GM04503 (cell line): ENCODE measurements around the gene FMOD.
A peak's percentile ranks its signal among the peaks of the same experiment; 100 is the strongest.

Experiments
- DNase-seq: peaks from one replicate; pipeline ENCODE4 v3.0.0-alpha.2; 2012; ENCODE audit warnings: low read depth

FMOD gene

DNA sequence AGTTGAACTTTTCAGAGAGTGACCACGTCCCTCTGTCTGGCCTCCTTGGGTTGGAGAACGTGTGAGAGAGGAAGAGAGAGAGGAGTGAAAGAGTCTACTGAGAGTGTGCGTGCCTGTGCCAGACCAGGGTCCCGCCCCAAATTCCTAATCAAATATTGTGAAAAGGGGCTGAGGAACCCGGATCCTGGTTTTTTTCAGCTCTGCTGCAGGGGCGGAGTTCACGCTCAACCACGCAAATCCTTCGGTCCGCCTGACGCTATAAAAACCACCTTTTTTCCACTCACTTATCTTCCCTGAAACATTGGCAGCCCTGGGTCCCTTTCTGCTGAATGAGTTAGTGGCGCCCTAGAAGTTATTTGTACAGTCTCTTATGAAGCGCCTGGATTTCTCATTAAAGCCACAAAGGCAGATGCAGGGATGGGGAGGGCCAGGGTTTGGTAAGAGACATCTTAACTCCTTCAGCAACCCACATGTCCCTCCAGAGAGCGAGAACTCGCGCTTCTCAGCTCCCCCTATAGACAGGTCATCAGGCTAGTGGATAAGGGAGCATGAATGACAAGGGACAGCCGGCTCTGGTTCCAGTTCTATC, at the start of gene FMOD:
TSS of gene FMOD (minus strand) at position 86 of the 589 bp plus-strand sequence. CDS start 2,852 bp downstream, outside the sequence.
- DNase-seq: peak; percentile 15

- DNase-seq: no peak
Observed at GRCh38 chr1:203396595-203397194, 45.8 kb upstream of the FMOD start.

DNA sequence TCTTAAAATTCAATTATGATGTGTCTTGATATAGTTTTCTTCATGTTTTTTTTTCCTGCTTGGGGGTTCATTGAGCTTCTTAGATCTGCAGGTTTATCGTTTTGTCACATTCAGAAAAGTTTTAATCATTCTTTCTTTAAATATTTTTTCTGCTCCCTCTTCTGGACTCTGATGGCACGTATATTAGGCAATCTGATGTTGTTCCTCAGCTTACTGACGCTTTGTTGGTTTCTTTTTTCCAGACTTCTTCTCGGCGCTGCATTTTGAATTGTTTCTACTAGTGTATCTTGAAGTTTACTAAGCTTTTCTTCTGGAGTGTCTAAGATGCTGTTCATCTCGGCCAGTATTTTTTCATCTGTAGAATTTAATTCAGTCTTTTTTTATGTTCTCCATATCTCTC, 44.8 kb upstream of the FMOD start:
- no peak for DNase-seq

GRCh38 chr1:203390298-203390697, 39.4 kb upstream of the FMOD start:
- DNase-seq: no peak

DNA sequence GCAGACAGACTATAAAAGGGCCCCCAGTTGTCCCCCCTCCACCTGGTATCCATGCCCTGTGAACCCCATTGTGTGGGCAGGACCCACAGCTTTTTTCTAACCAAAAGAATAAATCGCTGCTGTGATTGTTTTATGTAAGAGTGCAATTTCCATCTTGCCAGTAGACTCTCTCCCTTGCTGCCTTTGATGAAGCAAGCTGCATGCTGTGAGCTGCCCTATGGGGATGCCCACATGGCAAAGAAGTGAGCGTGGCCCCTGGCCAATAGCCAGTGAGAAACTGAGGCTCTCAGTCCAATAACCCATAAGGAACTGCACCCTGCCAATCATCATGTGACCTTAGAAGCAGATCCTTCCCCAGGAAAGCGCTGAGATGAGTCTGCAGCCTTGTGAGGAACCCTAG, 37.8 kb upstream of the FMOD start:
- no peak for DNase-seq

DNA sequence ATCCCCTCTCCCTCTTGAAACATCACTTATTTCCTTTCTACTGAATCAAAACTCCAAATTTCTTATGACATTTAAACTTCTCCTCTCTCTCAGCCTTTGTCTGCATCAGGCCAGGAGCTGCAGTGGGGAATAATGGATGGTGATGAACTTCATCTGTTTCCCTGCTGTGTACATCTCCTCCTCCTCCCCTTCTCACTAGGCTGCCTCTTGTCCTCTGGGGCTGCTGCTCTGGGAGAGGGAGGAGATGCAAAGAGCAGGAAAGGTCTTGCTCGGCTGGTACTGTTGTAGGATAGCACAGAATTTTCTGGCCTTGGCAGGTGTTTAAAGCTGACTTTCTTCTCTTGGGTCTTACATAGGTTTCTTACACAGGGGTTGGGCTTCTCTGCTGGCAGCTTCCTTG, 31.1 kb upstream of the FMOD start:
- DNase-seq: no peak

GRCh38 chr1:203381151-203381751, 30.3 kb upstream of the FMOD start:
- DNase-seq: no peak

- DNase-seq: no peak
Observed at GRCh38 chr1:203380420-203381150, 29.7 kb upstream of the FMOD start.

DNA sequence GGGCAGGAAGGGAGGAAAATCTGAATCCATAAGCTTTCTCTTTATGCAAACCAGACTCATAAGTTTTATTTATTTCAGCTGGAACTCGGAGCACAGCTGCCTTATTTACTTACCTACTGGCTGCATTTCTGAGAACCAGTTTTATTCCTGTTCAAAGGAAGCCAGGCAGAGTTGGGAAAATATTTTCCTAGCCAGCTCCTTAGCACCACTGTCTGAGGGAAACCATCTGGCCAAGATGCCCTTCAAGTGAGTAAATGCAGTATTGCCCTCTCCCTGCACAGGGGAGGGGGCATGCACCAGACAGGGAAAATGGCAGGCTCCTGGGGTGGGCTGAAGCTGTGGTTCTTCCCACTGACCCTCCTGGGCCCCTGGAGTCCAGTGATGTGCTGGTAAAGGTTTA, 28.9 kb upstream of the FMOD start:
- DNase-seq: no peak

DNA sequence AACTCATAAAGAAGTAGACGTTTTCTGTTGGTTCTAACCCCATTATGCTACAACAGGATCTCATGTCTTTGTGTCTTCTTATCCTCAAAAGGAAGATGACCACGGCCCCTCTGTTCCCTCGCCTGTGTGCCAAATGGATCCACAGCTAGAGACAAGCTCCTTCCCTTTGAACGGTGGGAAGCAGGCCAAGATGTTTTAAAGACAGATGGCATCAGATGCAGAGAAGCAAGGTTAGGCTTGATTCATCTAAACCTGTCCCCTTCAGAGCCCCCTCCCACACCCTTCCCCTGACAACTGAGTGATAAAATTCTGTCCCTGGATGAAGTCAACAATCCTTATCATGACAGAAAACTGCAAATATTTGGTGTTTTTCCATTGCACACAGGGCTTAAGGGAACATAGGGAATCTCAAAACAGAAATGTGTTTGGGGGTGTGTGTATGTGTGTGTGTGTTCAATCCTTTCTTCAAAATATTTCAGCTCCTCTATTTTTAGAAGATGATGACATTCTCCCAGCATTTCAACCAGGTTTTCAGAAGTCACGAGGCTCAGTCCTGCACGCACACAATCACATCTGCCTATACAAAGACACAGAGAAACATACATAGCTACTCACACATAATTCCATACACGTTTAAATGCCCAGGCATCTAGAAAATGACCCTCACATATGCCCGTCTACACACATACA, 27.8 kb upstream of the FMOD start:
- no peak for DNase-seq

- DNase-seq: no peak
Observed at GRCh38 chr1:203373991-203374390, 23.1 kb upstream of the FMOD start.

GRCh38 chr1:203373002-203373401, 22.1 kb upstream of the FMOD start:
- no peak for DNase-seq

DNA sequence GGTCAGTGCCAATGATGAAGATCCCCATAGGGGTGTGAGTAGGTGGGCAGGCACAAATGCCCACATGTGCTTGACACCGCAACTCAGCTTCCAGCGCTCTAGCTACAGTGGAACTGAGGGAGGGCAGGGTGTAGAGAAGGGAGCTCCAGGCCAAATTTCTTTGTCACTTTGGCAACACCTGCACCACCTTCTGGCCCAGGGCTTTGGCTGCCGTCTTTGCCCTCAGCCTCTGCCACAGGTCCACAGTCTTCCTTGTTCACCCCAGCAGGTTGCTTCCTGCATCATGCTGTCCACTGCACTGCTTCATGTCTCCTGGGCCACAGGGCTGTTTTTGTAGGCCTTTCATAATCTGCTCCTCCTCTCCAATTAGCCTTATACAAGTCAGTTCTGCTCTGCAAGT, 20.4 kb upstream of the FMOD start:
- no peak for DNase-seq

GRCh38 chr1:203369666-203370065, 18.7 kb upstream of the FMOD start:
- DNase-seq: no peak

- peak; percentile 78 for DNase-seq
Observed at GRCh38 chr1:203368624-203369451, 17.9 kb upstream of the FMOD start.

GRCh38 chr1:203367057-203367456, 16.1 kb upstream of the FMOD start:
- DNase-seq: no peak

DNA sequence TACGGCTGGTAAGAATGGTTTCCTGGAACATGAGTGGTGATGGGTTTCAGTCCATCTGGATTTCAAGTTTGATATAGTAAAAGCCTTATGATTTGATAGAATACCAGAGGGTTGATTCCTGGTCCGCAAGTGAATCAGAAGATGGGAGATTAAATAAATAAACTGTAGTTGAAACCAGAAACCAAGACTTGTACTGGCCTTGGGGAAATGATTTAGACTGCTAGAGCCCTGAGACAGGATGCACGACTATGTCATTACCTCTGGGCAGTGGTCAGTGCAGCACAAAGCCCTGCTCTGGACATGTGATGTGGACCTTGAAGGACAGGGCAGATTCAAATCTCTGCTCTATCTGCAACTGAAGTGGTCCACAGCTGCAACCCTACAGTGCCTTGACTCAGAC, 15.6 kb upstream of the FMOD start:
- DNase-seq: no peak

GRCh38 chr1:203364806-203365205, 13.9 kb upstream of the FMOD start:
- no peak for DNase-seq

DNA sequence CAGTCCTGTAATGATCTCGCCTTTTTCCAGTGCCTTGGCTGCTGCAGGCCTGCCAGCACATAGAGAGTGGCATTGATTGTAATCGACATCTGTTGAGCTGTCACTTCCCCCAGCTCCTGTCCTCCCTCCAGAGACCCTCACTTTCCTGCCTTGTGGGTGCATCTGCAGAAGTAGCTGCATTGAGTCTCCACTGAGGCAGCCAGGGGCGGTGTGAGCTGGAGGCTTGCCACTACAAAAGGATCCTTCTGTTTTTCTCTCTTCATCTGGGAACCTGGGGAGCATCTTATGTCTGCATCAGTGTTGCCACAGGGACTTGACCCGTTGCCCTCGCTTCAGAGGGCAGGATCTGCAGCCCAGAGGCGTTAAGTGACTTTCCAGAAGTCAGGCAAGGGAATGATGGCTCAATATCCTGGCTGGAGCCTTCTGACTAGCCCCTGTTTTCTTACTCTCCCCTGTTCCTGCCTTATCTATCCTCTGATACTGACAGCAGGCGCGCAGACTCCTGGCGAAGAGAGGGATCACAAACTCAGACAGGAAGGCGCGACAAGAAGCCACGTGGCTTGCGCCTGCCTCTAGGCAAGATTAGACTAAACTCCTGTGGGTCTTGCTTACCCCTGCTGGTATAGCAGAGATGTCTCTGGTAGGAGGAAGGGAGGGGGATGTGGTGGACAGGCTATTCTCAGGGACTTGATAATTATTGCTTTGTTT, 13.3 kb upstream of the FMOD start:
- DNase-seq: no peak

DNA sequence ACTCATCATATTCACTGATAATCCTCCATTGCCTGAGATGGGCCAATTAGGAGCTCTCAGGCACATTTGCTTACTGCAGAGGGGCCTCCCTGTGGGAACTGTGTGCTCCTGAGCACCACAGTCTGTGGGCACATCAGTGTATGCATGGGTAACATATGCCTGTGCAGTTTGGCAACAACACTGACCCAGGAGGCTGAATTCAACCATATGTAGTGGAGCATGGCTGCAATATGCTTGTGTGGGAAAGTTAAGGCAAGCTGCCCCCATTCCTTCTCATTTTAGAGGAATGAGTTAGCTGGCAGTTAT, 11.8 kb upstream of the FMOD start:
- DNase-seq: no peak
